Left colon (tissue), 2 donors: ENCODE results near the gene RMDN3. TPM values are rescaled to one million over a fixed set of nuclear protein-coding genes. Genes with fewer than 3 reads are reported as not detected.

Source experiments
- ATAC-seq: fragments of 200-7000 bp; cut with Tn5 transposase; one replicate; pipeline ENCODE4 v1.9.1; 2020; ENCODE audit warnings: mild to moderate bottlenecking, moderate library complexity
- DNase-seq, 2 donors: peaks; one replicate each; pipeline ENCODE4 v3.0.0-alpha.2; 2020
- intact Hi-C, 2 donors: fragments of 100-400 bp; cut with DNase I in 1 of 2; cut with micrococcal nuclease in 1 of 2; formaldehyde crosslinking; loops; one replicate each; pipeline versions ENCODE4 v1.11.2 to v1.14.0; 2022; cut with DNase I, micrococcal nuclease
- total RNA-seq, 2 donors: library from RNA; stranded (reverse); fragmentation: NEBNext Ultra II Directional; extraction: Animal tissue kit (Norgen Biotek cat#: 25700); gene quantifications; one replicate each; pipeline ENCODE4 v1.2.1, GENCODE V29; 2021
- donor health status: DM: no; HTN: no; CAD: no.
- donor health status: DM: yes; HTN: yes; CAD: no.

Gene RMDN3
- total RNA-seq, 2 donors from 2014 or later: 32.4 to 40.2 TPM

DNA sequence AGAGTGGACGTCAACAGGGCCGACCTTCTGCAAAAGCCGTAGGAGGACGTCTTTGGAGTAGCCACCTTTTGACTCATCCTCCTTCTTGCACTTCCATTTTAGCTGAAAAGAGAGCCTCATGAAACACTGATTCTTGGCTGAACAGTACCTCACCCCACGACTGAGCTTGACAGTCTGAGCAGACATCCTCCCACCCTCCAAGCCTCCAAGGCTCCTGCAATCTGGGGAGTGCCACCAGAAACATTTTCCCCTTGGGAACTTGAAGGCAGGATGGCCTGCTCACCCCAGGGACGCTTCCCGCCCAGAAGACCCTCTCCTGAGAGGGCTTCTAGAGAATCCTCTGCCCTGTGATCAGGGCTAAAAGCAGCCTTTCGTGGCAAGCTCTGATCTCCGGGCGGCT lies 20.0 kb upstream of the RMDN3 start:
- ATAC-seq (no peak), DNase-seq (no peak)
- intact Hi-C loops: no loop called here

DNA sequence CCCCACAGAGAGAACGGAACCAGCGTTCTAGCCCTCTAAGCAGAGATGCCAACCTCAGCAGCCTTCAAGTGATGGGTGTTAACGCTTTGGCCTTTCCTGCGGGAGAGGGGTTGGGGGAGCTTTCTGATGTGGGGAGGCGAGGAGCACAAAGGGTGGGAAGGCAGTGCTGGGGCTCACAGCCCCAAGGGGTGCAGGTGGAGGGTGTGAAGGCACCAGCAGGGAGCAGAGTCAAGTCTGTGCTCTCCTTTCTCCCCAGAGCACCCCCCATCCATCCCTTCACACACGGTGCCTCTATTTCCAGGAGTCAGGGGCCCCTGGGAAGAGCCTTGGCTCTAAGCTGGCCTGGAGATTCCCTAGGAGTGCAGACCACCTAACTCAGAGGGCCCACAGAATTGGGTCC lies 18.8 kb upstream of the RMDN3 start:
- ATAC-seq (no peak), DNase-seq (no peak)
- intact Hi-C loops: no loop called here

DNA sequence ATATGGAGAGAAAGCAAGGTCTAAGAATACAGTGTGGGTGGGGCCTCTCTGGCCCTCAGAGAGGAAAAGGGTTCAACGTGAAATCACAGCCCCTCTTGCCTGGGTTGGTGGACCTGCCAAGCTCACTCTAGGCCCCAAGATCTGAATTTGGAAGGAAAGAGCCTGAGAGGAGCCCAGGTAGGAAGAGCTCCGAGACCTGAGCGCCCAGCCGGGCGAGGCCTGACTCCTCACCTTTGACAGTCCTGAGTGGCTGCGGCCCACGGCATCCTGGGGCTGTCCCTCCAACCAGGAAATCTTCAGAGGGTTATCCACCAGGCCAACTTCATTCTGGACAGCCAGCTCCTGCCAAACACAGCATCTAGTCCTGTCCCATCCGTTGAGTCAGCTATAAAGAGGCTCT lies 18.4 kb upstream of the RMDN3 start:
- intact Hi-C loops: no loop called here
- ATAC-seq (no peak), DNase-seq (no peak)

DNA sequence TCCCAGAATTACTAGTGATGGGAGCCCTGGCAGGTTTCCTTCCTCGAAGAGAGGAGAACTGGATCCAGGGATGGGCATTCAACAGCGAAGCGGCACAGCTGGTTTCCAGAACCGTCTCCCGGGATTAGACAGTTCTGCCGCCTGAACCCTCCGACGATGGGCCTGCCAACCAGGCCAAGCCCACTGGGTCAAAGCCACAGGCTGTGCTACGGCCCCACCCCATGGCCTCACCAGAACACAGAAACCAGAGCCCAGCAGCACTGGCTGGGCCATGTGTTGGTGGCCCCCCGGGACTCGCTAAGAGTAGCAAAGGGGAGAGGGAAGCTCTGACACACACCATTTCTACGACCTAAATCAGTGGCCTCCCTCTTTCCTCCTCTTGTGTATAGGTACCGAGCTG lies 17.0 kb upstream of the RMDN3 start:
- intact Hi-C loops: no loop called here
- ATAC-seq (no peak), DNase-seq (no peak)

DNA sequence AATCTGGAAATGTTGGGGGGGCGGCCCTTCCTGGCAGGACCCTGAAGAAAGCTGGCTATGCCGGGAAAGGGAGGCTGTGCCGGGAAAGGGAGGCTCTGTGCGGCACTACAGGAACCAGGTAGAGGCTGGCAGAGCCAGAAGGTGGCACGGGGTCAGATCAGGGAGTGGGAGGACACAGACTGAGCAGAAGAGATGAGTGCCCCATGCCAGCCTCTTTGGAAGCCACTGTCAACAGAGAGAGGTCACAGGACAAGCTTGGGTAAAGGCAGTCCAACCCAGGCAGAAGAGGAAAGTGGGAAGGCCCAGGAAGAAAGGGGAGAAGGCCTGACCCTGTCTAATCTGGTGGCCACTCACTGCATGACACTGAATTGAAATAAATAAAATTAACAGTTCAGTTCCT lies 16.2 kb upstream of the RMDN3 start:
- DNase-seq (no peak), ATAC-seq (no peak)
- intact Hi-C loops: no loop called here

DNA sequence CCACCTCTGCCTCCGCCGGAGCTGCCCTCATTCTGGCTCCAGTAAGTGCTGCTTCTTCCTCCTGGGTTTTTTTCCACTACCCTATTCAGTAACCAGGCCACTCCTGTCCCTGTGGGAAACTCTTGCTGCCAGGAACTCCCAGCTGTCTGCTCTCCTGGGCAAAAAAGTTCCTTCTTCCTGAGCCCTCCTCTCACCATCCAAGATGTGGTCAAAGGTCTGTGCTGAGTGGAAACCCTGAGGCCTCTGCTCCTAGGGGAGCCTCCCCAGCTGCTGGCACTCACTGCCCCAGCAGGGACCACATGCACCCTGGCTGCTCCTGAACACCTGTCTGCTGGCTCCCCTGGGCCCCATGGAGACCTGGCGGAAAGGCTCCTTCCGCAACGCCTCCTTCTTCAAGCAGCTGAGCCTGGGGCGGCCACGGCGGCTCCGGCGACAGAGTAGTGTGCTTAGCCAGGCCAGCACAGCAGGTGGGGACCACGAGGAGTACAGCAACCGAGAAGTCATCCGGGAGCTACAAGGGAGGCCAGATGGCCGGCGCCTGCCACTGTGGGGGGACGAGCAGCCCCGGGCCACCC lies 15.2 kb upstream of the RMDN3 start:
- DNase-seq (peak; percentile 53 to 62), ATAC-seq (peak; percentile 52)
- intact Hi-C loops: no loop called here

DNA sequence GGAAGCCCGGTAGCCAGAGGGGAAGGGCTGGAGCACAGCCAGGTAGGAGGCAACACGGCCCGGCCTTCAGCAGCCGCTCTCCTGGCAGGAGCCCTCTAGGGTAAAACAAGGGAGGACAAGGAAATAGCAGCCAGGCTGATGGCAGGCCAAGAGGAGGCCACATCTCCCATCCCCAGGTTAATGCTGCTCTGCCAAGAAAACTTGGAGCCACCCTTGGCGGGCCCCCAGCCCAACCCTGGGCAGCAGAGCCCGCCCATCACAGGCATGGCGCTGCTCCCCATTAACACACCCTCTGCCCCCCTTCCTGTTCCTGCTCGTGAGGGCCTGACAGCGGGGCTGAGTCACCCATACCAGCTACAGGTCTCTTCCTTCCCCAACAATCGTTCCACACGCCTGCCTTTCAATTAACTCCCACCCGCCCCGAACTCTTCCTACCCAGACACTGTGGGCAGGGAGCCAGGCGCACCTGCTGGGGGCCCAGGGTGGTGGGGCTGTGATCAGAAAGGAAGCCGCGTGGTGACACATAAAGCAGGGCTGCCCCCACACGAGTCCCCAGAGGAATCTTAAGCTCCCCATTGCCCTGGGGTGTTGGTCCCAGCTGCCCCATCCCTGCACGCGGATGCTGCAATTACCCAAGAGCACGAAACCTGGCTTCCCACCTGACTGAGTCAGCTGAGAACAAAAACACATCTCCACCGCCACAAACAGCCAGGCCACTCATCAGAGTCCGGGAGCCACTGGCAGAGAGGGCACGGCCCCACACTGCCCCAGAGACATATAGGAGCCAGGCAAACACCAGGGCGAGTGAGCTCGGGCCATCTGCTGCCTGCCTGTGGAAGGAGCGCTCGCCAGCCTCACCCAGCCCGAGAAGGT lies 14.5 kb upstream of the RMDN3 start, which contains the start of gene C15orf62:
TSS of gene C15orf62 (plus strand) at position 707 of the 873 bp plus-strand sequence. CDS start 516 bp downstream, outside the sequence.
- ATAC-seq (peak; percentile 43), DNase-seq (peak; percentile 60 to 84)
- intact Hi-C loops: no loop called here

DNA sequence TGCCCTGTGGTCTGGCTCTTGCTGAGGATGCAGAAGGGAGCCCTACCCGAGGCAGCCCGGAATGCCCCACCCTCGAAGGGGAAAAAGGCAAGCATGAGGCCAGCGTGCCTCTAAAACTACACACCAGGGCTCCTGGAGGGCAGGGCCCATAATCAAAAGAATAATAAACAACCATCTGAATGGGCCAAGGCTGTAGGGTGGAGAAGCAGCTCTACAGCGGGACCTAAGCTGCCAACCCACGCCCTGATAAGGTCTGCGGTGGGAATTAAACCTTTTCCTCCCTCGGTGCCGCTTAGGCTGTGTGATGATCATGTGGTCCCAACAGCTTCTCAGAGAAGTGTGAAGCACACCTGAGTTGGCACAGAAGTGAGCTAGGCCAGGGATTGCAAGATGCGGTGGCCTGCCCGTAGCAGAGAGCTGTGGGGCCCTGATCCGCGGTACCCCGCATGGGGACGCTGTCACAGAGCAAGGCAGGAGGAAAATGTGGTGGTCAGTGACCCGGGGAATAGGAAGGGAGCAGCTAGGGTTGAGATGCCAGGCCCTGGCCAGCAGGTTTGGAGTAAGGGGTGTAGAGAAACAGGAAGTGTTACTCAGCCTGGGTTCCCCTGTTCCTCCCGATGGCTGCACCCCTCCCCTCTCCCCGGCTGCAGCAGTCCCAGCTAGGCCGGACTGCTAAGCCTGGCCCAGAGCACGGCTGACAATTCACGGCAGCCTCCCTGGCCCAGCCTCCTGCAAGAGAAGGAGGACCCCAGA lies 13.6 kb upstream of the RMDN3 start:
- peak; percentile 63 to 70 for DNase-seq
- peak; percentile 48 for ATAC-seq
- intact Hi-C loops: no loop called here

DNA sequence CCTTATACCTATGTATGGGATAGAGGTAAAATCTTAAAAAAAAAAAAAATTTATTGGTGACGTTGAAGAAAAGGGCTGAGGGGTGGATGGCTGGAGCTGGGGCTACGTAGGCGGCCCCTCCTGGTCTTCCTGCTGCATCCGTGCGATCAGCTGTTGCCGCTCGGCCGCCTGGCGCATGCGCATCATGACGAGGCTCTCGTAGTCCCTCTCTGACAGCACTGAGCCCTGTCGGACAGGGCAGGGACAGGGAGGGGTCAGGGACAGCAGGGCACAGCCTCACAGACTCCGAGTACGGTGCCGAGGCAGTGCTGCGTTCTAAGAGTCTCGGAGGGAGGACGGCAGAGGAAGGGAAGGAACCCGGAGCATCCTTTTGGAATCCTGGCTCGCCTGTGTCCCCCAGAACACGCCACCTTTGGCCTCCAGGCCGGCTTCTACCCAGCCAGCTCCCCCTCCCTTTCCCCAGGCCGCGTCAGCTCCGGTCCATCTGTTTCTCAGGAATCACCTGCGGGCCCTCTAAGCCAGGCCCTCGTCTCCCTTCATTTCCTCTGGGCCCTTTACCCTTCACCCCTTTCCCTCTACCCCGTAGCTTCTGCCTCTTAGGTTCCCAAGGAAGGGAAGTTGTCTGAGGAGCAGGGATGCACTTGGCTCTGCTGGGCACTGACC lies 12.9 kb upstream of the RMDN3 start:
- ATAC-seq (no peak), DNase-seq (no peak)
- intact Hi-C loops: no loop called here

DNA sequence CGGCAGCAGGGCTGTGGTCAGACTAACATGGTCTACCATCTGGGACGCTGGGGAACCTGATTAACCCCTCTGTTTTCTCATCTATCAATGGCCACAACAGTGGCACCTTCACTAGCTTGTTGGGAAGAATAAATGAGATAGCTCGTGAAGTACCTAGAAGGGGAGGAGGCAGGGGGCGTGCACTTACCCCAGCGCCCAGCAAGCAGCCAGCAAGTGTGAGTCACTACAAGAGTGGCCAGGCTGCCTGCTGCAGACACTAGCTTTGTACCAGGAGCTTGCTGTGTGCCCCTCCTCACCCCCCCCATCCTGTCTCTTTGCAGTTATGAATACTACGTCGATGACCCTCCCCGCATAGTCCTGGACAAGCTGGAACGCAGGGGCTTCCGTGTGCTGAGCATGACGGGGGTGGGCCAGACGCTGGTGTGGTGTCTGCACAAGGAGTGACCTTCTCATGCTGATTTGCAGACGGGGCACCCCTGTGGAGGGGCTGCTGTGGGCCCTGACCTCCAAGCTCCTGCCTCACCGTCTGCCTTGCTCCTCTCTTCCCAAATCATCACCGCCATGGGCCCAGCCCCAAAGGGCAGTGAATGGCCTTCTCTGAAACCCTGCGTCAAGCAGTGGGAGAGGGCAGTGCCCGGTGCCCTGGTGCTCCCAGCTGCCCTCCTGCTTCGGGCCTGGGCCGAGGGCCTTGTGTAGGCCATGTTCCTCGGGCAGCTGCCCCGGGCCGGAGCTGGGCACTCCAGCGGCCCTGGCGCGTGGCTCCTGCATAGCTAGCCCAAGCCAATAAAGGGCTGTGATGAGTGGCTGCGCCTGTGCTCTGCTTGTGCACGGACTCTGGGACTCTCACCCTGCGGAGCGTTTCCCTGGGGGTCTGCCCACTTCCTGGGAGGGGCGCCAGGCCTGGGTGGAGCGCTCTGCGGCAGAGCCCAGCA lies 12.1 kb upstream of the RMDN3 start:
- ATAC-seq (no peak), DNase-seq (no peak)
- intact Hi-C loops: no loop called here

DNA sequence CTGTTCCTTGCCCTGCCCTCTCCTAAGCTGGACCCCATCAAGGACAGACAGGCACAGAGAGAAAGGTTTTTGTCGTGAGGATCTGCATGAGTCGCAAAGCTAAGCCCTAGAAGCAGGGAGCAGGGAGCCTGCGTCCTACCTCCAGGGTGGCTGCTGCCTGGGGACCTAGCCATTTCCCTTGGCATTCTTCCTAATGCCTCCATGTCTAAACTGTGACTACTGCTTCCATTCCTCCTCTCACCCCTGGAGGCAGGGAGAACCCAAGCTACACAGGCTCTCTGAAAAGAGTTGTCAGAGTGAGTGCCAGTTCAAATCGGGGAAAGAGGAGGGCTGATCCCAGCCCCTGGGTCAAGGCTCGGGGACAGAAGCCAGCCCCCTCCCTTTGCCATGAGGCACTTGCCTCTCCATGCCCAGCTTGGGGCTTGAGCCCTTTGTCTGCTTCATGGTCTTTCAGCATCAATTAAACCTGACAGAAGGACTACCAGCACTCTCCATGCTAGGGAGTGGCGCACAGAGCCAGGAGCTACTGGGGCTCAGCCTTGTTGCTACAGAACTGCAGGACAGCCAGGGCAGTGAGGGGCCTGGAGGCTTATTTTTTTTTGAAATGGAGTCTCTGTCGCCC lies 11.3 kb upstream of the RMDN3 start:
- intact Hi-C loops: no loop called here
- DNase-seq (no peak), ATAC-seq (no peak)

DNA sequence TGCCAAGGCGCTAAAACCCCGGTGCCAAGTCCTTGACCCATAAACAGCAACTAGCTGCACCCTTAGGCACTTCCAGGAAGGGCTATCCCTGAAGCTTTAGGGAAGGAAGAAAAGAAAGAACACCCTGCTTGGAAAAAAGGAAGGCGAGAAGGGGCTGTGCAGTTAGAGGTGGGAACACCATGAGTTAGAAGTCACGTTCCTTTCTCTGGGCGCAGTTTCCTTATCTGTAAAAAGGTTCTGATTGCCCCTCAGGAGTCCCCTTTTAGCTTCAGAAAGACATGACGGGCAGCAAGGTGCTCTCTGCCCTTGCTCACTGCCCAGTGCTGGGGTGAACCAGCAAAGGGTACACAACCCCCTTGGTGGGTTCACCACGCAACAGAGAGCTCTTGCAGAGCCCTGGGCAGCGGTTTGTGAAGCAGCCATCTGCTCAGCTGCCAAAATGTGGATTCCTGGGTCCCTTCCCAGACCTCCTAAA lies 9.6 kb upstream of the RMDN3 start:
- intact Hi-C loops: no loop called here
- no peak for DNase-seq
- ATAC-seq: peak; percentile 20

DNA sequence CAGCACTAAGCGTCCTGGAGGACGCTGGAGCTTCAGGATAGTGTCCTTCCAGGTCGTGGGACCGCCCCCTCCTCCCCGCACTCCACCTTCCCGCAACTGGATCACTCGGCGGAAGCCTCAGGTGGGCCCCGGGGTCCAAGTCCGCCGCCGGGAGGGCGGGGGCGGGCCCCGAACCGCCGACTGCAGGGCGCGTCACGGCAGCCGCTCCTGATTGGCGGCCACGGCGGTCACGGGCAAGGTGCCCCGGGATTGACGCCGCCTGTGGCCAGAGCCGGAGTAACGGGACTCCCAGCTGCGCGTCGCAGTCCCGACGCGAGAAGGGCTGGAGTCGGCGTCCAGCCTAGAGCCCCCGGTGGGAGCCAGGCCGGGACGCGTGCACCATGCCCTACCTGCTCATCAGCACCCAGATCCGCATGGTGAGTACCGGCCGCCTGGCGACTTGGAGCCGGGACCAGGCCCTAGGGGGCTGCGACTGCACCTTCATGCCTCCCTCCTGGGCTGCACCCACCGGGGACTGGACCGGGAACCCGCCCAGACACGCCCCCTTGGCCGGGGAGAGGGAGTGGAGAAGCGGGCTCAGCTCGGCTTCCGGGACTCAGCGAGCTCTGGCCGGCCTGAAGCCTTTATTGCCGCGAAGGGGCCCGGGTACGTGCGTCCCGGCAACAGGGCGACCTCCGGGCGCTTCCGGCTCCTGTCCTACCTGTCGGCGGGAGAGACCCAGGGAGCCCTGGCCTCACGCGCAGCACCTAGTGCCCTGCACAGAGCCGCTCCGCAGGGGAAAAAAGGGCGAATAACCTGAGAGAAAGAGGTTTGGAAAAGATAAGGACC lies 9.0 kb upstream of the RMDN3 start, which contains the start of gene GCHFR:
TSS of gene GCHFR (plus strand) at position 268 of the 828 bp plus-strand sequence. CDS start at position 381, 113 bp downstream.
- ATAC-seq (peak; percentile 69), DNase-seq (peak; percentile 88)
- intact Hi-C loops: no loop called here

DNA sequence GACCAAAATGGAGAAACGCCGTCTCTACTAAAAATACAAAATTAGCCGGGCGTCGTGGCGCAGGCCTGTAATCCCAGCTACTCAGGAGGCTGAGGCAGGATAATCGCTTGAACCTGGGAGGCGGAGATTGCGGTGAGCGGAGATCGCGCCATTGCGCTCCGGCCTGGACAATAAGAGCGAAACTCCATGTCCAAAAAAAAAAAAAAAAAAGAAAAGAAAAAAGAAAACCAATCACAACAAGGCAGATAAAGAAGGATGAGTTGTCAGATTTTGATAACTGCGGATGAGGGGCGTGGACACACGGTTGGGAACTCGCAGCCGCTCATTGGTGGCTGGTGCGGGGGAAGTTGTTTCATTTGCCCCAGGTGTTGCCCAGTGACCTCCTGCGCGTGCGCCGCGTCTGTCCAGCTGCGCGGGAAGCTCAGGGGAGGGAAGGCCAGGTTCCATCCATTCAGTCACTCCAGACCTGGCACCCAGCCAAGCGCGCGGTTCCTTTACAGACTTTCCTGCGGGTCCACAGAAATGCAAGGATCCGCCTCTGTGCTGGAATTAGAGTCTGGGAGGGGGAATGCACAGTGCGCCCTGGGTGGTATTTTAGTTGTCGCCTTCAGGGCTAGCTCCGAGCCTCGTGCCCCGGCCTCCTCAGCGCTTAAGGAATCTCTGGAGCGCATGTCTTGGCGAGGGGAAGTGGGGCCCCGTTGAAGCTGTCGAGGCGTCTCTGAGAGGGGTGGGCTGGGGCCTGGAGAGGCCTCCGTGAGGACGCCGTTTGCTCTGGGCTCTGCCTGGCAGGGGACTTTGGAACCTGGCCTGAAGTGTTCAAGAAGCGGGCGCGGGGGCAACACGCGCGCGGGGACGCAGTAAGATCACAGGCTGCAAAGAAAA lies 8.1 kb upstream of the RMDN3 start:
- ATAC-seq (peak; percentile 62), DNase-seq (peak; percentile 86 to 87)
- intact Hi-C loops: no loop called here

DNA sequence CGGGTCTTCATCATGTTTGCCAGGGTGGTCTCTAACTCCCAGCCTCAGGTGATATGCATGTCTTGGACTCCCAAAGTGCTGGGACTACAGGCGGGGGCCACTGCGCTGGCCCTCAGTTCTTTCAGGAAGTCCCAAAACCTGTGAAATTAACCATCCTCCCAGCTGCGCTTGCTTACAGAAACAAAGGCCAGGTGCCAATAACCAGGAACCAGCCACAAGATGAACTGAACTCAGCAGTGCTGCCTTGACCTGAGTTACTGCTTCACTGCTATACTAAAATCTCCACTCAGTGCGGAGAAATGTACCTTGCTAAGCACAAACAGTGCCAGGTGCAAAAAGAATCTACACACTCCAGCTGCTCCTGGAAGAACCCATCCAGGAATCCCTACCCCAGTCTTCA lies 4.9 kb upstream of the RMDN3 start:
- intact Hi-C loops: no loop called here
- DNase-seq (no peak), ATAC-seq (no peak)

DNA sequence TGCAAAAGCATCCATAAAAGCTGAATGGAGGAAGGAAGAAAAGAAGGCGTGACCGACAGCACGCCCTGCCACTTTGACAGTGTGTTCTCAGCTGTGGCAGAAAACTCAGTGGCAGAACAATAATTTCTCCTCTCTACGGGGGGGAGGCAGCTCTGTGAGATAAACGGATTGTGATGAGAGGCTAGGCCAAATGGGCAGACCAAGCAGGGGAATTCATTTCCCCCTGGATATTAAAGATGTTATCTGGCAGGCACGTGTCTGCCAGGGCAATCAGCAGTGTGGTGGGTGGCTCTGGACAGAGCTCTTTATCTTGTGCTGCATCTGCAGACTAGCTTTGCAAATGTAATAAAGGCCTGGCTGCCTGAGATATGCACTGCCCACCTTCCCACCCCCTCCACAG lies 1.9 kb upstream of the RMDN3 start:
- ATAC-seq (no peak), DNase-seq (no peak)
- intact Hi-C loops: no loop called here
